ENCODE results near the gene DCAF8L2. TPM values are rescaled to one million over a fixed set of nuclear protein-coding genes. Genes with fewer than 3 reads are reported as not detected.

DCAF8L2 gene
- total RNA-seq, 1 experiment from 2014 or later: not detected

- Histone ChIP-seq H3K9me3 (ENCODE audit: low read length) (no peaks in the 10 kb centered on the region), H3K9ac (ENCODE audit: low read length) (no peak overlapping the region), H3F3A (ENCODE audit: low read length, unreplicated experiment) (no peaks in the 10 kb centered on the region), H2AFZ (ENCODE audit: low read length) (no peak overlapping the region), H3K4me3 (ENCODE audit: low read length) (no peak overlapping the region), H3K9me2 (replicated peaks; ENCODE audit: low read length) (no peaks in the 10 kb centered on the region), H3K4me2 (ENCODE audit: low read length) (no peak overlapping the region), H4K20me1 (ENCODE audit: low read length) (no peaks in the 10 kb centered on the region), H3K36me3 (ENCODE audit: low read depth, low read length) (no peaks in the 10 kb centered on the region), H3K79me2 (ENCODE audit: low read length) (no peaks in the 10 kb centered on the region), H3K27me3 (ENCODE audit: low read length) (no peaks in the 10 kb centered on the region), H3K4me1 (ENCODE audit: insufficient read depth, low read length) (no peaks in the 10 kb centered on the region), H3K27ac (ENCODE audit: low read length) (no peak overlapping the region)
- TF ChIP-seq EZH2 (IDR thresholded peaks at IDR 0.05; ENCODE audit: low read length, unreplicated experiment): no peak
- TF ChIP-seq EZH2phosphoT487 (IDR thresholded peaks at IDR 0.05; ENCODE audit: borderline replicate concordance, low read length): no peak
- TF ChIP-seq, protein P1, sequence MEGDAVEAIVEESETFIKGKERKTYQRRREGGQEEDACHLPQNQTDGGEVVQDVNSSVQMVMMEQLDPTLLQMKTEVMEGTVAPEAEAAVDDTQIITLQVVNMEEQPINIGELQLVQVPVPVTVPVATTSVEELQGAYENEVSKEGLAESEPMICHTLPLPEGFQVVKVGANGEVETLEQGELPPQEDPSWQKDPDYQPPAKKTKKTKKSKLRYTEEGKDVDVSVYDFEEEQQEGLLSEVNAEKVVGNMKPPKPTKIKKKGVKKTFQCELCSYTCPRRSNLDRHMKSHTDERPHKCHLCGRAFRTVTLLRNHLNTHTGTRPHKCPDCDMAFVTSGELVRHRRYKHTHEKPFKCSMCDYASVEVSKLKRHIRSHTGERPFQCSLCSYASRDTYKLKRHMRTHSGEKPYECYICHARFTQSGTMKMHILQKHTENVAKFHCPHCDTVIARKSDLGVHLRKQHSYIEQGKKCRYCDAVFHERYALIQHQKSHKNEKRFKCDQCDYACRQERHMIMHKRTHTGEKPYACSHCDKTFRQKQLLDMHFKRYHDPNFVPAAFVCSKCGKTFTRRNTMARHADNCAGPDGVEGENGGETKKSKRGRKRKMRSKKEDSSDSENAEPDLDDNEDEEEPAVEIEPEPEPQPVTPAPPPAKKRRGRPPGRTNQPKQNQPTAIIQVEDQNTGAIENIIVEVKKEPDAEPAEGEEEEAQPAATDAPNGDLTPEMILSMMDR (conservative IDR thresholded peaks at IDR 0.05; ENCODE audit: low read depth, low read length): no peak
- CTCF ChIA-PET: no interaction called here
- intact Hi-C loops (cut with micrococcal nuclease): no loop called here
- DNase-seq (no peak), ATAC-seq (no peak)
- no TSS peak for BruUV-seq (replicated peaks)
- POLR2A ChIA-PET (ENCODE audit: unreplicated experiment): no interaction called here
Observed at GRCh38 chrX:27674491-27674890, 84.3 kb downstream of the DCAF8L2 start.

GRCh38 chrX:27675493-27675892 is 85.3 kb downstream of the DCAF8L2 start:
- intact Hi-C loops (cut with micrococcal nuclease): no loop called here

DNA sequence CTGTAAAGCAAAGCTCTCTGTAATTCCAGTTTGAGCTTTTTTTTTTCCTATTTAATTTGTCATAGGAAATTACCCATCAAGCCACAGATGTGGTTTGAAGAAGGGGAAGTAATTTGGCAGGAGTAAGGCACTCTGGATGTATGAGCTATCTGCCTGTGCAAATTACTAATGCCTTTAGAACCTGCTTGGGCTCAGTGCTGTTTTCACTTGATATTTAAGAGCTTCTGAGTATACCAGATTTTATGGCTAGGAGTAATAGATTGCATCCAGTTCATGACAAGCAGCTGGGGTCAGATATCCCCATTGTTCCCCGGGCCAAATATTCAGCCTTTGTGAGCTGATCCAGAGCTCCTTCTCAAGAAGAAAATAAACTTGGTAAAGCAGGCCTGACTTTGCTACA is 89.1 kb downstream of the DCAF8L2 start:
- peak; percentile 56 for ATAC-seq
- Histone ChIP-seq H4K20me1 (ENCODE audit: low read length) (no peaks in the 10 kb centered on the region), H3F3A (ENCODE audit: low read length, unreplicated experiment) (no peaks in the 10 kb centered on the region), H2AFZ (ENCODE audit: low read length) (no peak overlapping the region), H3K27ac (ENCODE audit: low read length) (no peak overlapping the region), H3K27me3 (ENCODE audit: low read length) (no peaks in the 10 kb centered on the region), H3K4me2 (ENCODE audit: low read length) (no peak overlapping the region), H3K79me2 (ENCODE audit: low read length) (no peaks in the 10 kb centered on the region), H3K36me3 (ENCODE audit: low read depth, low read length) (no peaks in the 10 kb centered on the region), H3K4me3 (ENCODE audit: low read length) (no peak overlapping the region), H3K9me3 (ENCODE audit: low read length) (no peaks in the 10 kb centered on the region), H3K9me2 (replicated peaks; ENCODE audit: low read length) (no peaks in the 10 kb centered on the region), H3K9ac (ENCODE audit: low read length) (no peak overlapping the region), H3K4me1 (ENCODE audit: insufficient read depth, low read length) (no peaks in the 10 kb centered on the region)
- intact Hi-C loops (cut with micrococcal nuclease): no loop called here
- TF ChIP-seq EZH2 (IDR thresholded peaks at IDR 0.05; ENCODE audit: low read length, unreplicated experiment) (no peak), EZH2phosphoT487 (IDR thresholded peaks at IDR 0.05; ENCODE audit: borderline replicate concordance, low read length) (no peak)
- TF ChIP-seq, protein P1 (conservative IDR thresholded peaks at IDR 0.05; ENCODE audit: low read depth, low read length): no peak
- ChIA-PET CTCF (no interaction called here), POLR2A (ENCODE audit: unreplicated experiment) (interaction anchor here (0.6 kb wide), 1 partner anchor 103 kb away, joined by 3 read pairs; no protein-coding TSS in a partner anchor)
- DNase-seq: peak; percentile 22
- no TSS peak for BruUV-seq (replicated peaks)

More at GRCh38 chrX:27675493-27675892, 85.3 kb downstream of the DCAF8L2 start:
- Histone ChIP-seq H3K4me2 (ENCODE audit: low read length) (no peak overlapping the region), H4K20me1 (ENCODE audit: low read length) (no peaks in the 10 kb centered on the region), H3K27me3 (ENCODE audit: low read length) (no peaks in the 10 kb centered on the region), H3K36me3 (ENCODE audit: low read depth, low read length) (no peaks in the 10 kb centered on the region), H3K9me2 (replicated peaks; ENCODE audit: low read length) (no peaks in the 10 kb centered on the region), H3K4me1 (ENCODE audit: insufficient read depth, low read length) (no peaks in the 10 kb centered on the region), H3K9ac (ENCODE audit: low read length) (no peak overlapping the region), H3K79me2 (ENCODE audit: low read length) (no peaks in the 10 kb centered on the region), H3F3A (ENCODE audit: low read length, unreplicated experiment) (no peaks in the 10 kb centered on the region), H2AFZ (ENCODE audit: low read length) (no peak overlapping the region), H3K27ac (ENCODE audit: low read length) (no peak overlapping the region), H3K9me3 (ENCODE audit: low read length) (no peaks in the 10 kb centered on the region), H3K4me3 (ENCODE audit: low read length) (no peak overlapping the region)
- peak; percentile 70 for DNase-seq
- no TSS peak for BruUV-seq (replicated peaks)
- ChIA-PET CTCF (no interaction called here), POLR2A (ENCODE audit: unreplicated experiment) (no interaction called here)
- TF ChIP-seq EZH2 (IDR thresholded peaks at IDR 0.05; ENCODE audit: low read length, unreplicated experiment) (no peak), EZH2phosphoT487 (IDR thresholded peaks at IDR 0.05; ENCODE audit: borderline replicate concordance, low read length) (no peak)
- TF ChIP-seq, protein P1 (conservative IDR thresholded peaks at IDR 0.05; ENCODE audit: low read depth, low read length): no peak
- ATAC-seq: peak; percentile 38; the same call in 1 of the 2 replicates
